GM13976 (cell line): ENCODE measurements around the gene ERI2.
"Not testable (repeated sequence)": the region's sequence is repeated elsewhere in the genome, so short reads cannot be mapped to it uniquely, and the experiment has no call there.

Experiments used
- DNase-seq: peaks from one replicate; pipeline ENCODE4 v3.0.0; 2012; ENCODE audit warnings: low spot score
- in situ Hi-C: fragments of 300-500 bp; cut with MboI; formaldehyde crosslinking; loops from one replicate; pipeline ENCODE4 v1.12.0; 2022; ENCODE audit warnings: low sequenced_read_pairs, mixed read lengths, inconsistent platforms; ENCODE audit not compliant: unreplicated experiment
- TF ChIP-seq, protein P1 (sequence below): IDR thresholded peaks from 2 replicates; pipeline ENCODE4 v1.5.1; 2012; ENCODE audit warnings: borderline replicate concordance, mild to moderate bottlenecking; ENCODE audit not compliant: insufficient read depth; ENCODE audit errors: extremely low read depth, missing control alignments, control extremely low read depth

ERI2 gene

DNA sequence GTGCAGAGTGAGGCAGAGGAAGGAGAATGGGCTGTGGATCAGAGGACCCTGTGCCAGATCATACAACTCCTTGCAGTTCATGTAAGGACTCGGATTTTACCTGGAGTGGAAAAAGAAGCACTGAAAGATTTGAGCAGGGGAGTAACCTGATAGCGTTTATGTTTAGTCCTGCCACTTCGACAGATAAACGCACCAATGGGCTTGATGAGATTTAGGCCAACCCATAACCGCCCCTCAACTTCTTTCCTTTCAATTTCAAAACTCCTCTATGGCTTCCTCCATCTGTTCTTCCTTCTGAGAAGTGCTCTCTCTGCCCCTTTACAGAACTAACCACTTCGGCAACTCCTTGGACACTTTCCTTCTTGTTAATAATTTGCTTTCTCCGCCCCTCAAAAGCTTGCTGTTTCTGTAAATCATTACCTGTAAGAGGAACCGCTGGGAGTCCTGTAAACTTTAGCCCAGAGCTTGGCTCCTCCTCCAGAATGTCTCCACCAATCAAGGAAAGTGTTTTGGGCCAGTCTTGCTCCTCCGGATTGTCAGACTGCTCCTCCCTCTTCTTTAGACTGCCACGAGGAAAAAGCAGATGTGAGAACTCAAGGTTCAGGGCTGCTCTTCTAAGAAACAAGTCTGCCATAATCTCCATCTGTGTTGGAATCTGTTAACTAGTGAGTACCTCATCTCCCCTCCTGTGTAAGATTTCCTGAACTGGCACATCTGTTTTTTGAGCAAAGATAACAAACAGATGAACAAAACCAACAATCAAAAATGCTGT, 42.6 kb downstream of the ERI2 start, which contains the start of gene ACSM3:
TSS of gene ACSM3 (plus strand) at position 554 of the 772 bp plus-strand sequence. CDS start 6,021 bp downstream, outside the sequence.
- in situ Hi-C loops, result no loop called here
- TF ChIP-seq, protein P1, sequence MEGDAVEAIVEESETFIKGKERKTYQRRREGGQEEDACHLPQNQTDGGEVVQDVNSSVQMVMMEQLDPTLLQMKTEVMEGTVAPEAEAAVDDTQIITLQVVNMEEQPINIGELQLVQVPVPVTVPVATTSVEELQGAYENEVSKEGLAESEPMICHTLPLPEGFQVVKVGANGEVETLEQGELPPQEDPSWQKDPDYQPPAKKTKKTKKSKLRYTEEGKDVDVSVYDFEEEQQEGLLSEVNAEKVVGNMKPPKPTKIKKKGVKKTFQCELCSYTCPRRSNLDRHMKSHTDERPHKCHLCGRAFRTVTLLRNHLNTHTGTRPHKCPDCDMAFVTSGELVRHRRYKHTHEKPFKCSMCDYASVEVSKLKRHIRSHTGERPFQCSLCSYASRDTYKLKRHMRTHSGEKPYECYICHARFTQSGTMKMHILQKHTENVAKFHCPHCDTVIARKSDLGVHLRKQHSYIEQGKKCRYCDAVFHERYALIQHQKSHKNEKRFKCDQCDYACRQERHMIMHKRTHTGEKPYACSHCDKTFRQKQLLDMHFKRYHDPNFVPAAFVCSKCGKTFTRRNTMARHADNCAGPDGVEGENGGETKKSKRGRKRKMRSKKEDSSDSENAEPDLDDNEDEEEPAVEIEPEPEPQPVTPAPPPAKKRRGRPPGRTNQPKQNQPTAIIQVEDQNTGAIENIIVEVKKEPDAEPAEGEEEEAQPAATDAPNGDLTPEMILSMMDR, result no peak
- DNase-seq, result peak; percentile 76

DNA sequence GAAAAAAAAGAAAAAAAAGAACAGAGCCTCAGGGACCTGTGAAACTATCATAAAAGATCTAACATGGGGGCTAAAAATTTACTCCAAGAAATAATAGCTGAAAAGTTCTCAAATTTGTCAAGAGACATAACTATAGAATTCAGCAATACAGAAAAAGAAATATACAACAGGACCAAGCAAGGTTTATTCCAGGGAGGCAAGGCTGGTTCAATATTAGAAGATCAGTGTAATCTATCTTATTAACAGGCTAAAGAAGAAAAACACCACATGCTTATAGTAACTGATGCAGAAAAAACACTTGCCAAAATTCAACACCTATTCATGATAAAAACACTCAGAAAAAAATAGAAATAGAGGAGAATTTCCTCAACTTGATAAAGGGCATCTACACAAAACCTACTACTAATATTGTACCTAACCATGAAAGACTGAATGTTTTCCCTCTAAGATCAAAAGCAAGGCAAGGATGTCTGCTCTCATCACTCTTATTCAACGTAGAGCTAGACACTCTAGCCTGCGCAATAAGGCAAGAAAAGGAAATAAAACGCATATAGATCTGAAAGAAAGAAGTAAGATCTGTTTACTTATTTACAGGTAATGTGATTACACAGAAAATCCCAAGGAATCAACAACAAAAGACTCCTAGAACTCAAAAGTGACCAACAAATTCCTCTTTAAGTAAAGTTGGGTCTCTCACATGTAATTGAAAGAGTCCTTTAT, 43.7 kb downstream of the ERI2 start:
- in situ Hi-C loops, result no loop called here

DNA sequence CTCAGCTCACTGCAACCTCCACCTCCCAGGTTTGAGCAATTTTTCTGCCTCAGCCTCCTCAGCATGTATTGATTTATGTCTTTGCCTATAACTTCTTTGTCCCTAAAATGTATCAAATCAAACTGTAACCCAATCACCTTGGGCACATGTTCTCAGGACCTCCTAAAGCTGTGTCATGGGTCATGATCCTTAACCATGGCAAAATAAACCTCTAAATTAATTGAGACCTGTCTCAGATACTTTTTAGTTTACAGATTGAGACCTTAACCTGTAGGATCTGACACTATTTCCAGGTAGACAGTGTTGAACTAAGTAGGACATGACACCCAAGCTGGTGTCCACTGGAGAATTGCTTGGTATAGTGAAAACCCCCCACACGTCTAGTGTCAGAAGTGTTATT, 45.1 kb downstream of the ERI2 start:
- in situ Hi-C loops, result no loop called here
- TF ChIP-seq, protein P1, result no peak
- DNase-seq, result no peak

More for the DNA sequence above, 43.7 kb downstream of the ERI2 start:
- DNase-seq, result no peak
- TF ChIP-seq, protein P1, result no peak

DNA sequence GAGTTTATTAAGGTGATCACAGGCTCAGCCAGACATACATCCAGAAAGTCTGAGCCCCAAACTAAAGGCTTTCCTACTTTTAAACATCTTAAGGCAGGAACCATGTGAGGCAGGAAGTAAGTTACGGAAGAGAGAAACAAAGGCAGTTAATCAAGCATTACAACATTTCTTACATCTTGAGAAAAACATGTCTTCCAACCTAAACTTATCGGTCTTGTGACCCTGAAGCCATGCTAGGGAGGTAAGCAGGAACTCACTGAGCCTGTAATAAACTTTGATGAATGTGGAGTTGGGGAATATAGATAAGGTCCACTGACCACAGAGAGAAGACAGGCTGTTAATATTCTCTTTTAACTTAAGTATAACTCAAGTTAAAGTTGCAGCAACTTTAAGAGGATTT, 45.9 kb downstream of the ERI2 start:
- TF ChIP-seq, protein P1, result no peak
- no peak for DNase-seq
- in situ Hi-C loops, result no loop called here

DNA sequence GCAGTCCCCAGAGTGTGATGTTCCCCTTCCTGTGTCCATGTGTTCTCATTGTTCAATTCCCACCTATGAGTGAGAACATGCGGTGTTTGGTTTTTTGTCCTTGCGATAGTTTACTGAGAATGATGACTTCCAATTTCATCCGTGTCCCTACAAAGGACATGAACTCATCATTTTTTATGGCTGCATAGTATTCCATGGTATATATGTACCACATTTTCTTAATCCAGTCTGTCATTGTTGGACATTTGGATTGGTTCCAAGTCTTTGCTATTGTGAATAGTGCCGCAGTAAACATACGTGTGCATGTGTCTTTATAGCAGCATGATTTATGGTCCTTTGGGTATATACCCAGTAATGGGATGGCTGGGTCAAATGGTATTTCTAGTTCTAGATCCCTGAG, 50.5 kb downstream of the ERI2 start:
- in situ Hi-C loops, DNase-seq: not testable (repeated sequence)

DNA sequence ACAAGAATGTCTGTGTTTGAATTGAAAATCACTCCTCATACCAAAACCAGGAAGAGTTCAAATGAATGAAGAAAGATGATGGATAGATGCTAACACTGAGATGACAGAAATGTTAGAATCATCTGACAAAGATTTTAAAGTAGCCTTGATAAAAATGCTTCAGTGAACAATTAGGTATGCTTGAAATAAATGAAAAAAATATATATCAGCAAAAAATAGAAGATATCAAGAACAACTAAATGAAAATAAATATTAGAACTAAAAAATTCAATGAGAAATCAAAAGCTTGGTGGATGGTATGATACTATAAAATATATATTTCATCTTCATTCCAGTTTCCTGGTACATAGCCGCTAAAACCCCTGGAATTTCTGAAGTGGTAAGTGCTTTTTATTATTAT, 51.0 kb downstream of the ERI2 start:
- TF ChIP-seq, protein P1, result no peak

DNA sequence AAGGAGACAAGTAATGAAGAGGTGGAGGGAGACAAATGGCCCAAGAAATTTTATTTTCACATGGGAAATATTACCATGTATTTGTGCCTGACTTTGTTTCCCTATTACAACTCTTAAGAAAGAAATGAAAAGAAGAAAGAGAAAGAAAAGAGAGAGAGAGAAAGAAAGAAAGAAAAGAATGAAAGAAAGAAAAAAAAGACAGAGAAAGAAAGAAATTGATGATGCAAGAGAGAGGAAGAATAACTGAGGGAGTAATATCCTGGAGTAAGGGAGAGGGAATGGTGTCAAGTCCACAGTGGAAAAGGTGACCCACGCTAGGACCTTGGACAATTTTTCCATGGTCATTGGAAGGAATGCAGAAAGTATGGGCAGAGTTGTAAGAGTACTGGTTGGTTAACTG, 52.5 kb downstream of the ERI2 start:
- in situ Hi-C loops, result no loop called here

More for the DNA sequence above, 51.0 kb downstream of the ERI2 start:
- no peak for DNase-seq
- in situ Hi-C loops, result no loop called here

More for the DNA sequence above, 52.5 kb downstream of the ERI2 start:
- TF ChIP-seq, protein P1, result no peak
- DNase-seq, result no peak
